Ishikawa (cell line): ENCODE measurements around the gene KCTD16.

ENCODE experiments used
- CEBPB ChIP-seq: IDR thresholded peaks from 2 replicates; pipeline ENCODE4 v1.6.1; 2012
- CREB1 ChIP-seq: IDR thresholded peaks from 2 replicates; pipeline ENCODE4 v1.6.1; 2012; ENCODE audit warnings: low read depth
- EGR1 ChIP-seq: IDR thresholded peaks from 2 replicates; pipeline ENCODE4 v1.6.1; 2012
- EP300 ChIP-seq: IDR thresholded peaks from 2 replicates; pipeline ENCODE4 v1.6.1; 2012; ENCODE audit warnings: borderline replicate concordance
- FOXM1 ChIP-seq: IDR thresholded peaks from 2 replicates; pipeline ENCODE4 v1.6.1; 2012; ENCODE audit warnings: low read depth, borderline replicate concordance
- MAX ChIP-seq: IDR thresholded peaks from 2 replicates; pipeline ENCODE4 v1.6.1; 2012
- NFIC ChIP-seq: IDR thresholded peaks from 2 replicates; pipeline ENCODE4 v1.6.1; 2012
- RAD21 ChIP-seq: IDR thresholded peaks from 2 replicates; pipeline ENCODE4 v1.6.1; 2012; ENCODE audit warnings: low read depth
- REST ChIP-seq: IDR thresholded peaks from 2 replicates; pipeline ENCODE4 v1.6.1; 2012; ENCODE audit warnings: low read depth, mild to moderate bottlenecking
- TAF1 ChIP-seq: IDR thresholded peaks from 2 replicates; pipeline ENCODE4 v1.6.1; 2012; ENCODE audit warnings: low read depth, mild to moderate bottlenecking
- TCF12 ChIP-seq: IDR thresholded peaks from 2 replicates; pipeline ENCODE4 v1.6.1; 2012; ENCODE audit warnings: low read depth
- TEAD4 ChIP-seq: IDR thresholded peaks from 2 replicates; pipeline ENCODE4 v1.6.1; 2012
- USF1 ChIP-seq: IDR thresholded peaks from 2 replicates; pipeline ENCODE4 v1.6.1; 2012
- YY1 ChIP-seq: IDR thresholded peaks from 2 replicates; pipeline ENCODE4 v1.6.1; 2012; ENCODE audit warnings: low read depth
- ZBTB7A ChIP-seq: IDR thresholded peaks from 2 replicates; pipeline ENCODE4 v1.6.1; 2012; ENCODE audit warnings: low read depth

KCTD16 gene

GRCh38 chr5:144230806-144231205 lies 60.1 kb downstream of the KCTD16 start:
- TF ChIP-seq MAX, result no peak
- no peak for TF ChIP-seq TCF12
- TF ChIP-seq CEBPB, result no peak

GRCh38 chr5:144232285-144232684 lies 61.6 kb downstream of the KCTD16 start:
- no peak for TF ChIP-seq TCF12
- no peak for TF ChIP-seq TAF1
- TF ChIP-seq CREB1, result no peak
- TF ChIP-seq MAX, result no peak
- TF ChIP-seq NFIC, result no peak
- no peak for TF ChIP-seq RAD21
- no peak for TF ChIP-seq TEAD4
- no peak for TF ChIP-seq USF1
- TF ChIP-seq REST, result no peak

- TF ChIP-seq REST (no peak), USF1 (no peak), EGR1 (no peak), CEBPB (no peak), FOXM1 (no peak), TCF12 (no peak), MAX (no peak), YY1 (no peak), ZBTB7A (no peak), TAF1 (no peak), TEAD4 (no peak), NFIC (no peak)
These were observed 65.8 kb downstream of the KCTD16 start for GRCh38 chr5:144236499-144236898.

- TF ChIP-seq EP300, result no peak
- TF ChIP-seq REST, result no peak
- TF ChIP-seq CEBPB, result no peak
- TF ChIP-seq FOXM1, result no peak
- TF ChIP-seq USF1, result no peak
These were observed 67.2 kb downstream of the KCTD16 start for GRCh38 chr5:144237851-144238250.

GRCh38 chr5:144247131-144247530 lies 76.5 kb downstream of the KCTD16 start:
- TF ChIP-seq TEAD4, result no peak
- no peak for TF ChIP-seq USF1
- no peak for TF ChIP-seq RAD21
- no peak for TF ChIP-seq TAF1
- no peak for TF ChIP-seq EGR1
- TF ChIP-seq EP300, result no peak
- TF ChIP-seq ZBTB7A, result no peak
- TF ChIP-seq NFIC, result no peak
- TF ChIP-seq MAX, result no peak
- no peak for TF ChIP-seq REST
- TF ChIP-seq YY1, result no peak
- no peak for TF ChIP-seq CREB1
- no peak for TF ChIP-seq CEBPB
- no peak for TF ChIP-seq TCF12
- no peak for TF ChIP-seq FOXM1
